Fibroblast of mammary gland (primary cell): ENCODE measurements around the gene DFFB.

Experiments used
- DNase-seq: peaks from one replicate; pipeline ENCODE4 v3.0.0-alpha.2; 2010; ENCODE audit warnings: low read depth
- H3K4me3 ChIP-seq: 2 replicates; pipeline ENCODE4 v1.5.1; 2011; ENCODE audit warnings: low read depth, mild to moderate bottlenecking, low read length, moderate library complexity; ENCODE audit not compliant: control insufficient read depth
- TF ChIP-seq, protein P1 (sequence below): conservative IDR thresholded peaks from 2 replicates; pipeline ENCODE4 v1.5.1; 2011; ENCODE audit warnings: low read depth, low read length, inconsistent platforms; ENCODE audit not compliant: control insufficient read depth, insufficient read depth

DFFB gene

GRCh38 chr1:3814771-3815561, 42.3 kb upstream of the DFFB start:
- no peak for DNase-seq
- TF ChIP-seq, protein P1, sequence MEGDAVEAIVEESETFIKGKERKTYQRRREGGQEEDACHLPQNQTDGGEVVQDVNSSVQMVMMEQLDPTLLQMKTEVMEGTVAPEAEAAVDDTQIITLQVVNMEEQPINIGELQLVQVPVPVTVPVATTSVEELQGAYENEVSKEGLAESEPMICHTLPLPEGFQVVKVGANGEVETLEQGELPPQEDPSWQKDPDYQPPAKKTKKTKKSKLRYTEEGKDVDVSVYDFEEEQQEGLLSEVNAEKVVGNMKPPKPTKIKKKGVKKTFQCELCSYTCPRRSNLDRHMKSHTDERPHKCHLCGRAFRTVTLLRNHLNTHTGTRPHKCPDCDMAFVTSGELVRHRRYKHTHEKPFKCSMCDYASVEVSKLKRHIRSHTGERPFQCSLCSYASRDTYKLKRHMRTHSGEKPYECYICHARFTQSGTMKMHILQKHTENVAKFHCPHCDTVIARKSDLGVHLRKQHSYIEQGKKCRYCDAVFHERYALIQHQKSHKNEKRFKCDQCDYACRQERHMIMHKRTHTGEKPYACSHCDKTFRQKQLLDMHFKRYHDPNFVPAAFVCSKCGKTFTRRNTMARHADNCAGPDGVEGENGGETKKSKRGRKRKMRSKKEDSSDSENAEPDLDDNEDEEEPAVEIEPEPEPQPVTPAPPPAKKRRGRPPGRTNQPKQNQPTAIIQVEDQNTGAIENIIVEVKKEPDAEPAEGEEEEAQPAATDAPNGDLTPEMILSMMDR: no peak
- H3K4me3 ChIP-seq: no peak overlapping the region

GRCh38 chr1:3816331-3817137, 40.7 kb upstream of the DFFB start:
- no peak overlapping the region for H3K4me3 ChIP-seq
- TF ChIP-seq, protein P1: no peak
- DNase-seq: no peak

DNA sequence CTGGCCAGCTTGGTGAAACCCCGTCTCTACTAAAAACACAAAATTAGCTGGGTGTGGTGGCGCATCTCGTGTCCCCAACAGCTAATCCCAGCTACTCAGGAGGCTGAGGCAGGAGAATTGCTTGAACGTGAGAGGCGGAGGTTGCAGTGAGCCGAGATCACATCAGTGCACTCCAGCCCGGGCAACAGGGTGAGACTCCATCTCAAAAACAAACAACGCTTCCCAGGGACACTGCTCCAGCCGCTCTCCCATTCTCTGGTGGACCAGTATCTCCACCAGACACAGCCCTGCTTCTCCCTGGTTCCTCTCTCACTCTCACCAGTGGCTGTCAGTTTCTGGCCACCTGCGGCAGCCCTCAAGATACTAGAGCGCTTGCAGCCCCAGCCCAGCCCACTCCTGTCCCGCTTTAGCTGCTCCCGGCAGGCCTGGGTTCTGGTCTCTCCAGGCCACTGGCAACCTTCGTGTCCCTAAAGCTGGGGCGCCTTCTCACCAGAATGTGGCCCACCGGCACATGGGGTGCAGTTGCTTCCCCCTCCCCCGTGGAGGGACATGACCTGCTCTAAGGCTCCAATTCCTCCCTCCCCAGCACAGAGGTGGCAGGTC, 40.0 kb upstream of the DFFB start:
- no peak overlapping the region for H3K4me3 ChIP-seq
- TF ChIP-seq, protein P1: no peak
- no peak for DNase-seq

GRCh38 chr1:3817821-3818597, 39.3 kb upstream of the DFFB start:
- DNase-seq: no peak
- TF ChIP-seq, protein P1: no peak
- no peak overlapping the region for H3K4me3 ChIP-seq

GRCh38 chr1:3819771-3820200, 37.5 kb upstream of the DFFB start:
- no peak for DNase-seq
- TF ChIP-seq, protein P1: no peak
- no peak overlapping the region for H3K4me3 ChIP-seq

- H3K4me3 ChIP-seq: no peak overlapping the region
- TF ChIP-seq, protein P1: no peak
- no peak for DNase-seq
Measured at GRCh38 chr1:3820316-3820715, 37.0 kb upstream of the DFFB start.
